Stimulated activated CD4-positive, alpha-beta T cell treated with anti-CD3 and anti-CD28 coated beads, TNF-alpha, amount 100 ng/mL, for 24 hours (primary cell): ENCODE results near the gene B4GALNT2.
"Not testable (repeated sequence)": the region's sequence is repeated elsewhere in the genome, so short reads cannot be mapped to it uniquely, and the experiment has no call there.

Experiments used
- DNase-seq, 3 experiments: peaks; one replicate each; pipeline ENCODE4 v3.0.0-alpha.2; 2020; ENCODE audit warnings: low read depth in 3 of 3

The B4GALNT2 gene

DNA sequence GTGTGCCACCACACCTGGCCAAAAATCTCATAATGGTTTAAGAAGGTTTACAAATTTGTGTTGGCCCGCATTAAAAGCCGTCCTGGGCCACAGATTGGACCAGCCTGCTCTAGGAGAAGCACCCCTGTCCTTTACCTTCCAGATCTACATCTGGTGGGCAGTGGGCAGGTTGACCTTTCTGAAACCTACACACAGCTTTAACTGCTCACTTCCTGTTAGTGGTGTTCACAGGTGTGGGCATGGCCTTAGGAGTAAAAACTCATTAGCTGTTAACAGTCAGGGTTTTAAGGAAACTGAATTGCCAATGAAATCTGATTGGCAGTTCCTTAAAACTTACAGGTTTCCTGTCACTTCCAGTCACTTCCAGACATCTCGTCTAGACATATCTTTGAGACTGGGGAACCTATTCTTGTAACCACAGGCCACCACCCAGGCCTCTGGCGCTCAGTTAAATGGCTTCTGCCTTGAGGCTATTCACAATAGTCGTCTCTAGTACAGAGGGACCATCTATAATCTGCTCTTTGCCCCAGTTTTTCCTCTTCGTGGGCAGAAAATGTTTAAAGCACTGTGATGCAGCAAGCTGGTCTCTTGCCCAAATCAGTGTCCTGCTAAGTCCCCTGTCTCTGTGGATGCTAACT, 48.5 kb downstream of the B4GALNT2 start:
- no peak for DNase-seq

GRCh38 chr17:49183341-49183740, 50.8 kb downstream of the B4GALNT2 start:
- DNase-seq: no peak

GRCh38 chr17:49183801-49184200, 51.2 kb downstream of the B4GALNT2 start:
- no peak for DNase-seq

DNA sequence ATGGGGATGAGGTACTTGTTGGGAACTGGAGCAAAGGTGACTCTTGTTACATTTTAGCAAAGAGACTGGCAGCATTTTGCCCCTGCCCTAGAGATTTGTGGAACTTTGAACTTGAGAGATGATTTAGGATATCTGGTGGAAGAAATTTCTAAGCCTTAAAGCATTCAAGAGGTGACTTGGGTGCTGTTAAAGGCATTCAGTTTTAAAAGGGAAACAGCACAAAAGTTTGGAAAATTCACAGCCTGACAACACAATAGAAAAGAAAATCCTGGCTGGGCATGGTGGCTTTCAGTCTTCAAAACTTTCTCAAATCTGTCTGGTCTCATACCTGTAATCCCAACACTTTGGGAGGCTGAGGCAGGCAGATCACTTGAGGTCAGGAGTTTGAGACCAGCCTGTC, 52.0 kb downstream of the B4GALNT2 start:
- not testable (repeated sequence) for DNase-seq

DNA sequence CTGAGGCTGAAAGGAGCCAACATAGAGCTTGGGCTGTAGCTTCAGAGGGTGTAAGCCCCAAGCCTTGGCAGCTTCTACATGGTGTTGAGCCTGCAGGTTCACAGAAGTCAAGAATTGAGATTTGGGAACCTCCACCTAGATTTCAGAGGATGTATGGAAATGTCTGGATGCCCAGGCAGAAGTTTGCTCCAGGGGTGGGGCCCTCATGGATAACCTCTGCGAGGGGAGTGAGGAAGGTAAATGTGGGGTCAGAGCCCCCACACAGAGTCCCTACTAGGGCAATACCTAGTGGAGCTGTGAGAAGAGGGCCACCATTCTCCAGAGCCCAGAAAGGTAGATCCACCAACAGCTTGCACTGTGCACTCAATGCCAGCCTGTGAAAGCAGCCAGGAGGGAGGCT, 52.8 kb downstream of the B4GALNT2 start:
- DNase-seq: not testable (repeated sequence)

DNA sequence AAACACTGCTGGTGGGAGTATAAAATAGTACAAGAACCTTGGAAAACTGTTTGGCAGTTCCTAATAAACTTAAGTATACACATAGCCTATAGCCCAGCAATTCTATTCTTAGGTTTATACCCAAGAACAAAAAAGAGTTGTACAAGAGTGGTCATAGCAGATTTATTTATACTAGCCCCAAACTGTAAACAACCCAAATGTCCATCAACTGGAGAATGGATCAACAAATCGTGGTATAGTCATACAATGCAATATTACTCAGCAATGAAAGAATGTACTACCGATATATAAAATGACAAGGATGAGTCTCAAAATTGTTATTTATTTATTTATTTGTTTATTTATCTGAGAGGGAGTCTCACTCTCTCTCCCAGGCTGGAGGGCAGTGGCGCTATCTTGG, 54.7 kb downstream of the B4GALNT2 start:
- no peak for DNase-seq

GRCh38 chr17:49190932-49191331, 58.4 kb downstream of the B4GALNT2 start:
- DNase-seq: no peak

DNA sequence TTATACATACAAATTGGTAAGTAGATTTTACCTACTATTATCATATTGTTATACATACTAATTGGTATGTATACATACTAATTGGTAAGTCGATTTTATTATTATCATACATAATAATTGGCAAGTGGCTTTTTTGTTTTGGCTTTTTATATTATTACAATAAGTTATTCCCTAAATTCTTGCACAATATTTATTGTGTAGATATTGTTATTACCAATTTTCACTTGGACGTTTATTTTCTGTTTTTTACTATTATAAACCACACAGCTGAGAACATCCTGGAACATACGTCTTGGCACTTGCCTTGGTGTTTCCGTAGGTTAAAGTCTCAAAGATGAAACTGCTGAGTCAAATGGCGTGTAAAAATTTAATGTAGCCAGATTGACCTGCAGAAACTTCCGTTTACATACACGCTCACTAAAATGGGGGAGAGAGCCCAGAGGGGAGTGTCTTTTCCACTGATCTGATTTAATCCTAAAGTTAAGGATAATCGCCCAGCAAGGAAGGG, 58.9 kb downstream of the B4GALNT2 start:
- no peak for DNase-seq

DNA sequence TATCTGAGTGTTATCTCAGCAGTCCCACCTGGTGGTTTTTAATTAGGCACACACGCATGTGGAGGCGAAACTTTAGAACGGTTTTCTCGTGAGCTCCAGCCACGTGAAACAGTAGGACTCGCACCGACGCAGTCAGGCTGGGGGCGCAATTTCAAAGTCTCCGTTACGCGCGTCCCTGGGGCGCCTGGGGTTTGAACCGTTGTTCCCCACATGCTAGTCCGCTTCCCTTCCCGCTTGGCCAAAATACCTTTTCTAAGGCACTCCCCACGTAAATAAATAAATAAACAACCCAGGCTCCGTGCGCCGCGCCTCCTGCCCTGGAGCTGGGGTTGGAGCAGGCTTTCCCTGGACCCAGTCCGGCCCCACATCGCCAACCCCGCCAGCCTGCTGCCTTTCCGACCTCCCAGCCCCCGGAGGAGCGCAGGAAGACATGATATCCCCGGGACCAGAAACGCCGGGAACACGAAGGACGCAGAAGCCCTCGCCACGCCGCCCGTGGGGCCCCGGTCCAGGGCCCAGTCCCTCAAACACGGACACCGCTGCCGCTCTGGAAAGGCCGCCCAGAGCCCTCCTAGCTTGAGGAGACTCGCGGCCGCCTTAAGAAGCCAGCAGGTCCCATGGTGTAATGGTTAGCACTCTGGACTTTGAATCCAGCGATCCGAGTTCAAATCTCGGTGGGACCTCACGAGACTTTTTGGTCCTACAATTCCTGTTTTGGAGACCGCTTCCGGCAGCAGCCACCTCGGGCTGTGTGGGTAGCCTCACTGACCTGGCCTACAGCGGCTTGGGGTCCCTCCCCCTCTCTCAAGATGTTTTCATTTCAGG, 59.6 kb downstream of the B4GALNT2 start:
- peak; percentile 85 to 91 (median 87) for DNase-seq

GRCh38 chr17:49193513-49194296, 61.1 kb downstream of the B4GALNT2 start:
- no peak for DNase-seq

GRCh38 chr17:49194297-49194607, 61.7 kb downstream of the B4GALNT2 start:
- DNase-seq: no peak

DNA sequence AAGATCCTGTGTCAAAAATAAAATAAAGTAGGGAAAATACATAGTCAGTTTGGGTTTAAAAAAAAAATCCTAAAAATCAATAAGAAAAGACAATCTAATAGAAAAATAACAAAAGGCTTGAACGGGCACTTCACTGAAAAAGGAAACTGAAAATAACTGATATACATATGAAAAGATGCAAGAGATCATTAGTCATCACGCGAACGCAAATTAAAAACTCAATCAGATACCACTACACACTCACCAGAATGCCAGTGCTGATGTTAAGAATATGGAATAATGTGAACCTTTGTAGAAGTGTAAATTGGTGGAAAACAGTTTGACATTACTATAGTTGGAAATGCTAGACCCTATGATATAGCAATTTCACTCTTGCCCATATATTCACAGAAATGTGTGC, 63.2 kb downstream of the B4GALNT2 start:
- DNase-seq: no peak

GRCh38 chr17:49196520-49196919, 64.0 kb downstream of the B4GALNT2 start:
- no peak for DNase-seq

GRCh38 chr17:49197346-49197998, 64.9 kb downstream of the B4GALNT2 start:
- no peak for DNase-seq

DNA sequence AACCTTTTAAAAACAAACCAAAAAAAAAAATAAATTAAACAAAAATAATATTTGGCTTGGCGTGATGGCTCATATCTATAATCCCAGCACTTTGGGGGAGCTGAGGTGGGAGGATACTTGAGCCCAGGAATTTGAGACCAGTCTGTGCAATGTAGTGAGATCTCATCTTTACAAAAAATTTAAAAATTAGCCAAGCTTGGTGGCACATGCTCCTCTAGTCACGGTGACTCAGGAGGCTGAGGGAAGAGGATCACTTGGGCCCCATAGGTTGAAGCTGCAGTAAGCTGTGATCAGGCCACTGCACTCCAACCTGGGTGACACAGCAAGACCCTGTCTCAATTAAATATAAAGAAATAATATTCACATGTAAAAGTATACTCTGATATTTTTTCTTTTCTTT, 65.6 kb downstream of the B4GALNT2 start:
- no peak for DNase-seq

GRCh38 chr17:49200423-49201083, 68.0 kb downstream of the B4GALNT2 start:
- no peak for DNase-seq

DNA sequence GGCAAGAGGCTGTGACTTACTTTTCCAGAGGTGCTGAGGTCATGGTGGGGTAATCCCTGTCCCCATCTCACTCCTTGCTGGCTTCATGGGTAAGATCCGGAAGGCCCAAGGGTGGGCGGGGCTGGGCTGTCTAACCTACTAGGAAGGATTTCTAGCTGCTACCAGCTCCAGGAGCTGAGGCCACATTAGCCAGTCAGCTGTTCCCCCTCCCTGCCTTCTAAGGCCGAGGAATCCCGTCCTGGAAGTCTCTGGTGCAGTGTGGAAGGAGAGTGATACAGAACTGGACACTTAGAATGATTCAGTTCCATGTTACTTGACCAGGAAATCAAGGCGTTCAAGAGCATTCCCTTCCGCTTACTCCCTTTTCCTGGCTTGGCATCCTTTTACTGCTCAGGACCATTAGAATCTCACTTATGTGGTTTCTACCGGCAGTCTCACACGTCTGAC, 68.9 kb downstream of the B4GALNT2 start:
- no peak for DNase-seq

DNA sequence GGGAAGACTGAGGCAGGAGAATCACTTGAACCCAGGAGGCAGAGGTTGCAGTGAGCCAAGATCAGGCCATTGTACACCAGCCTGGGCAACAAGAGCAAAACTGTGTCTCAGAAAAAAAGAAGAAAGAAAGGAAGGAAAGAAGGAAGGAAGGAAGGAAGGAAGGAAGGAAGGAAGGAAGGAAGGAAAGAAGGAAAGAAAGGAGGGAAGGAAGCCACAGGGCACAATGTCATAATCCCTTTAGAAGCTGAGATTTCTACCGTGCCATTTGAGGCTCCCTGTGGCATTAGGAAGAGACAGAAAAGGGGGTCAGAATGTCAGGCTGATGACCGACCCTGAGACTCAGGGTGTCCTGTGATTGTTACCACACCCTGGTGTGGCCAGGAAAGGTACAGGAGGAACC, 71.2 kb downstream of the B4GALNT2 start:
- no peak for DNase-seq

GRCh38 chr17:49204516-49204915, 71.9 kb downstream of the B4GALNT2 start:
- no peak for DNase-seq

DNA sequence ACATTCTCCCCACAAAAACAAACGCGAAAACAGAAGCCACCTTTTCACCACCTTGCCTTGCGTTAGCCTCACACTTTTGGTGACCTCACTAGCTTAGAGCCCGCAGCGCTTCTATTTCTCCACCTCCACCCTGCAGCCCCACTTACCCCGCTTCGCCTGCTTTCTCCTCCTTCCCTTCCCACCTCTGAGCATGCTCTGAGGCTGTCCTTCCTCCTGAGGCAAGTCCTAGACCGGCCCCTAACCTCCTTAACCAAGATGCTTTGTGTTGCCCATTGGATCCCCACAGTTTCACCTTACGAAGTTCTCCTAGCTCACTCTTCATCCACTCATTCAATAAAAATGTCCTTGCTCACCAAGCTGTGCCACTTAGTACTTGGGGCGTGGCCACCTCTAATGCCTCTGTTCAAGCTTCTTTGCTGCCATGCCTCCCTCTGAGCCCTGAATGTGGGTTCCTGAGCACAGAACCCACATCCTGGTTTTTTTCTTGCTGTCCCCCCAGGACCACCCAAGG, 76.5 kb downstream of the B4GALNT2 start:
- no peak for DNase-seq
